Hypothalamus (tissue), 51 donors: ENCODE results near the gene MYOF.
A peak's percentile ranks its signal among the peaks of the same experiment; 100 is the strongest.
"Not testable (repeated sequence)": the region's sequence is repeated elsewhere in the genome, so short reads cannot be mapped to it uniquely, and the experiment has no call there.

Source experiments
- DNase-seq, 51 donors: peaks; one replicate each; lab custom pipeline; 2025; lab: John Stamatoyannopoulos, UW

Gene MYOF

GRCh38 chr10:93368210-93368609 is 113.9 kb downstream of the MYOF start:
- DNase-seq, result no peak

GRCh38 chr10:93367664-93368063 is 114.5 kb downstream of the MYOF start:
- DNase-seq, result no peak

GRCh38 chr10:93364966-93365365 is 117.2 kb downstream of the MYOF start:
- DNase-seq, result no peak

- DNase-seq, result peak in 4 of 51 donors; percentile 2 to 26 (median 3)
These were observed 118.1 kb downstream of the MYOF start for GRCh38 chr10:93363891-93364648.

- not testable (repeated sequence) for DNase-seq
These were observed 123.7 kb downstream of the MYOF start for GRCh38 chr10:93358398-93358797.

- peak in 4 of 51 donors; percentile 4 to 11 (median 6) for DNase-seq
These were observed 124.5 kb downstream of the MYOF start for GRCh38 chr10:93357680-93358079.

- no peak for DNase-seq
These were observed 125.6 kb downstream of the MYOF start for GRCh38 chr10:93356516-93356915.

GRCh38 chr10:93352638-93353383 is 129.3 kb downstream of the MYOF start:
- peak in 1 of 51 donors; percentile 19 for DNase-seq

GRCh38 chr10:93346694-93347093 is 135.4 kb downstream of the MYOF start:
- DNase-seq, result peak in 5 of 51 donors; percentile 1 to 9 (median 8)

GRCh38 chr10:93346108-93346507 is 136.0 kb downstream of the MYOF start:
- DNase-seq, result no peak

- no peak for DNase-seq
These were observed 137.4 kb downstream of the MYOF start for GRCh38 chr10:93344691-93345090.

- DNase-seq, result no peak
These were observed 139.2 kb downstream of the MYOF start for GRCh38 chr10:93342921-93343320.

- no peak for DNase-seq
These were observed 139.8 kb downstream of the MYOF start for GRCh38 chr10:93342366-93342765.

- no peak for DNase-seq
These were observed 144.8 kb downstream of the MYOF start for GRCh38 chr10:93337309-93337721.

GRCh38 chr10:93336678-93337077 is 145.5 kb downstream of the MYOF start:
- no peak for DNase-seq

GRCh38 chr10:93336110-93336509 is 146.0 kb downstream of the MYOF start:
- DNase-seq, result no peak

GRCh38 chr10:93334901-93335327 is 147.2 kb downstream of the MYOF start:
- no peak for DNase-seq

- DNase-seq, result no peak
These were observed 148.0 kb downstream of the MYOF start for GRCh38 chr10:93334181-93334580.

GRCh38 chr10:93333278-93333978 is 148.7 kb downstream of the MYOF start:
- DNase-seq, result no peak

GRCh38 chr10:93330824-93331223 is 151.3 kb downstream of the MYOF start:
- DNase-seq, result no peak

GRCh38 chr10:93319896-93320295 is 162.2 kb downstream of the MYOF start:
- DNase-seq, result no peak
